Measurements from ENCODE around the gene FIG4. TPM values are rescaled to one million over a fixed set of nuclear protein-coding genes. Genes with fewer than 3 reads are reported as not detected.

Gene FIG4
- 15.4 and 19.7 TPM in 2 replicates for total RNA-seq (2012; rRNA removed)
- 11.3 and 12.1 TPM in 2 replicates for polyA plus RNA-seq (2012; rRNA removed)
- polyA plus RNA-seq (2012; cell fraction: cytosol; rRNA removed) = 3.4 and 4.7 TPM in 2 replicates
- 2.2 and 13.6 TPM in 2 replicates for polyA plus RNA-seq (2012; cell fraction: nucleus; rRNA removed; ENCODE audit: low replicate concordance)
- percentile 59 among the genes with signal in this experiment for Bru-seq, nascent RNA
- BruChase-seq, experiment 1, labeled RNA remaining after a 6-hour chase = percentile 53 among the genes with signal in this experiment
- BruChase-seq, experiment 2, labeled RNA remaining after a 2-hour chase = percentile 49 among the genes with signal in this experiment
- long read RNA-seq, transcript FIG4-201 (23 exons, 3,011 nt) = major isoform, 19 of 23 reads
- long read RNA-seq, partial matches to known transcripts = 2 of 23 reads
- long read RNA-seq, other reads (novel, unspliced or antisense) = 2 of 23 reads

- Histone ChIP-seq H3K14ac (replicated peaks; ENCODE audit: low read depth, low read length) (peak within 1 kb of the TSS; percentile 20; the same call in 1 of the 2 replicates), H2BK15ac (ENCODE audit: low read depth, low read length) (no peak within 1 kb of the TSS; the same call in 2 of the 3 replicates), H2AK5ac (ENCODE audit: low read depth, low read length) (no peak within 1 kb of the TSS), H3K23ac (ENCODE audit: low read depth, low read length) (peak within 1 kb of the TSS; percentile 29), H3K9me3 (ENCODE audit: control insufficient read depth, insufficient read depth, low read length) (no peaks in the 10 kb centered on the region), H3K9ac (ENCODE audit: low read depth, low read length) (peak within 1 kb of the TSS; percentile 79), H2AFZ (replicated peaks; ENCODE audit: low read length, poor library complexity) (peak within 1 kb of the TSS; percentile 97), H3K27me3 (ENCODE audit: control insufficient read depth, insufficient read depth, low read length) (no peaks in the 10 kb centered on the region), H4K20me1 (ENCODE audit: insufficient read depth, low read length) (no peaks in the 10 kb centered on the region), H4K8ac (ENCODE audit: low read depth in 2 of 2, low read length in 2 of 2) (peak within 1 kb of the TSS; percentile 69 to 70; a peak in 3 of 4 replicates), H3K79me1 (ENCODE audit: low read depth in 1 of 2, low read length in 2 of 2) (peaks cover 3 to 4% of the 10 kb centered on the region in 2 experiments; a peak in 2 of 4 replicates), H3K4me1 (ENCODE audit: control insufficient read depth, insufficient read depth, low read length) (no peaks in the 10 kb centered on the region; the same call in 1 of the 2 replicates), H4K91ac (ENCODE audit: insufficient read depth, low read depth, low read length) (no peak within 1 kb of the TSS), H2BK20ac (ENCODE audit: low read depth, low read length) (no peak within 1 kb of the TSS), H2AK9ac (replicated peaks; ENCODE audit: low read depth, low read length, poor library complexity) (peak within 1 kb of the TSS; percentile 74), H3K9me1 (ENCODE audit: insufficient read depth, low read length) (no peaks in the 10 kb centered on the region), H3K4ac (ENCODE audit: low read depth, low read length) (peak within 1 kb of the TSS; percentile 54), H3K56ac (ENCODE audit: extremely low read depth, insufficient read depth, low read length) (peak within 1 kb of the TSS; percentile 65; the same call in 1 of the 2 replicates), H4K5ac (ENCODE audit: low read depth, low read length) (peak within 1 kb of the TSS; percentile 82), H3K4me2 (ENCODE audit: low read depth, low read length) (peak within 1 kb of the TSS; percentile 92), H3K18ac (ENCODE audit: low read depth, low read length) (peak within 1 kb of the TSS; percentile 16; the same call in 1 of the 2 replicates), H3K36me3 (ENCODE audit: control insufficient read depth, insufficient read depth, low read length) (no peaks in the 10 kb centered on the region), H3K27ac (ENCODE audit: insufficient read depth, low read length) (peak within 1 kb of the TSS; percentile 41), H2BK120ac (ENCODE audit: low read depth, low read length) (no peak within 1 kb of the TSS), H3K4me3 (ENCODE audit: insufficient read depth, low read depth, low read length) (peak within 1 kb of the TSS; percentile 74), H2BK5ac (ENCODE audit: low read depth, low read length, poor library complexity, severe bottlenecking) (peak within 1 kb of the TSS; percentile 25)
- WGBS, 2 experiments (ENCODE audit: extremely low coverage in 2 of 2, insufficient read length in 1 of 2) = 2% methylated on average over 10 of the region's 47 CpGs; no CpG with 5 or more reads in 1 of the 2 experiments
- BruUV-seq (replicated peaks) = no TSS peak
- ChIA-PET CTCF (interaction anchor here (1.2 kb wide), 1 partner anchor 349 kb away, joined by 3 read pairs; no protein-coding TSS in a partner anchor), POLR2A (ENCODE audit: unreplicated experiment) (no interaction called here)
- dilution Hi-C loops (cut with HindIII; ENCODE audit: low sequenced_read_pairs, unreplicated experiment) (no loop called here), intact Hi-C loops (cut with micrococcal nuclease) (loop anchor here (2.0 to 10.0 kb wide), 3 partner anchors 94 to 306 kb away; partner anchors contain the start of gene CD164), in situ Hi-C loops (cut with MboI; ENCODE audit: low sequenced_read_pairs) (loop anchor here (5.0 kb wide), 1 partner anchor 164 kb away; no protein-coding TSS in a partner anchor)
- ATAC-seq (ENCODE audit: low read depth) (peak; percentile 99), DNase-seq (peak; percentile 90)
- no peak for TF ChIP-seq MAFK (IDR thresholded peaks at IDR 0.05; ENCODE audit: low read depth, low read length)
- no peak for TF ChIP-seq USF2 (IDR thresholded peaks at IDR 0.05; ENCODE audit: low read depth, low read length)
- no peak for TF ChIP-seq CEBPB (IDR thresholded peaks at IDR 0.05; ENCODE audit: low read depth, low read length)
- no peak for TF ChIP-seq BHLHE40 (IDR thresholded peaks at IDR 0.05; ENCODE audit: low read depth, low read length)
- TF ChIP-seq CTCF (conservative IDR thresholded peaks at IDR 0.05; ENCODE audit: low read depth, low read length) = 0 out of 2 replicates have a peak, but pooled peaks have one; percentile 13
- no peak for TF ChIP-seq RFX5 (IDR thresholded peaks at IDR 0.05; ENCODE audit: low read depth, low read length)
- no peak for TF ChIP-seq RCOR1 (IDR thresholded peaks at IDR 0.05; ENCODE audit: insufficient replicate concordance, low read length)
- TF ChIP-seq CHD1 (IDR thresholded peaks at IDR 0.05; ENCODE audit: low read depth, low read length) = no peak
- TF ChIP-seq MAZ (IDR thresholded peaks at IDR 0.05; ENCODE audit: borderline replicate concordance, low read depth, low read length) = peak; percentile 65; the same call in 1 of the 2 replicates
- TF ChIP-seq MXI1 (IDR thresholded peaks at IDR 0.05; ENCODE audit: borderline replicate concordance, low read depth, low read length) = no peak; the same call in 1 of the 2 replicates
- TF ChIP-seq FOS (IDR thresholded peaks at IDR 0.05; ENCODE audit: low read depth, low read length) = no peak
- peak; percentile 58 for TF ChIP-seq POLR2A (IDR thresholded peaks at IDR 0.05; ENCODE audit: low read depth, low read length)
- TF ChIP-seq NFE2L2 (IDR thresholded peaks at IDR 0.05; ENCODE audit: low read depth, low read length) = no peak
Measured at GRCh38 chr6:109690737-109691621, at the start of gene FIG4, which contains the start of gene AK9. Gene FIG4 (plus strand): TSS chr6:109691296. CDS start chr6:109691436, 140 bp downstream. Gene AK9 (minus strand): TSS chr6:109691202. CDS start chr6:109675745, 15,457 bp downstream.
